Upper lobe of left lung (tissue), 6 donors: ENCODE data around the gene AP2S1. TPM values are rescaled to one million over a fixed set of nuclear protein-coding genes. Genes with fewer than 3 reads are reported as not detected.
"Not testable (repeated sequence)": the region's sequence is repeated elsewhere in the genome, so short reads cannot be mapped to it uniquely, and the experiment has no call there.

Experiments used
- ATAC-seq, 2 donors: fragments of 200-7000 bp; cut with Tn5 transposase; one replicate each; pipeline ENCODE4 v1.9.1; 2022; ENCODE audit warnings: mild to moderate bottlenecking in 2 of 2, moderate library complexity in 2 of 2; ENCODE audit not compliant: low FRiP score in 2 of 2
- DNase-seq, 2 donors: peaks; one replicate each; pipeline ENCODE4 v3.0.0-alpha.2; 2019 to 2020
- H3K27ac ChIP-seq, 4 donors: fragments of 200-600 bp; sonication (generic); one replicate each; pipeline ENCODE4 v1.5.1; 2016 to 2019
- H3K27me3 ChIP-seq, 4 donors: fragments of 200-600 bp; sonication (generic); one replicate each; pipeline ENCODE4 v1.5.1; 2017 to 2019
- H3K36me3 ChIP-seq, 4 donors: fragments of 200-600 bp; sonication (generic); one replicate each; pipeline ENCODE4 v1.5.1; 2016 to 2019
- H3K4me1 ChIP-seq, 4 donors: fragments of 200-600 bp; sonication (generic); one replicate each; pipeline ENCODE4 v1.5.1; 2018 to 2019
- H3K4me3 ChIP-seq, 4 donors: fragments of 200-600 bp; sonication (generic); one replicate each; pipeline ENCODE4 v1.5.1; 2017 to 2019; ENCODE audit warnings: mild to moderate bottlenecking in 2 of 4, moderate library complexity in 1 of 4
- H3K9me3 ChIP-seq, 4 donors: fragments of 200-600 bp; sonication (generic); one replicate each; pipeline ENCODE4 v1.5.1; 2018 to 2019
- EP300 ChIP-seq, 4 donors: sonication (generic); formaldehyde crosslinking; IDR thresholded peaks; one replicate each; pipeline ENCODE4 v1.5.1; 2017; ENCODE audit warnings: antibody characterized with exemption in 4 of 4, control low read depth in 2 of 4
- POLR2A ChIP-seq, 4 donors: fragments of 450-650 bp; IDR thresholded peaks; one replicate each; pipeline ENCODE4 v1.5.1; 2016 to 2017; ENCODE audit warnings: antibody characterized with exemption in 4 of 4, mild to moderate bottlenecking in 2 of 4
- POLR2AphosphoS5 ChIP-seq, 2 donors: sonication (generic); formaldehyde crosslinking; IDR thresholded peaks; one replicate each; pipeline ENCODE4 v1.5.1; 2017; ENCODE audit warnings: antibody characterized with exemption in 2 of 2
- WGBS, 2 donors: methylation state at CpG; one replicate each; pipeline ENCODE4 v1.1.5; 2017 to 2018; 5-methylcytosine and 5-hydroxymethylcytosine counted together
- total RNA-seq, 6 donors: library from RNA; depleted of rRNA in 4 of 6; stranded (reverse); fragments of >200 nt in 4 of 6; gene quantifications; one replicate each; pipeline versions ENCODE4 v1.1.0 to v1.2.1, GENCODE V29; 2016 to 2021
- TF ChIP-seq, protein P1 (sequence below), 6 experiments: fragments of 450-650 bp in 4 of 6; fragments of 200-600 bp in 2 of 6; sonication (generic) in 2 of 6; IDR thresholded peaks; one replicate each; pipeline ENCODE4 v1.5.1; 2016 to 2019; ENCODE audit warnings: antibody characterized with exemption in 6 of 6
- donor health status: DM: no; HTN: no; CAD: no; lungs with moderate emphysema.
- donor health status: DM: no; HTN: yes; CAD: no; lungs with severe emphysema.

AP2S1 gene
- total RNA-seq, 6 donors from 2014 or later: 59.7 to 149 (median 113) TPM

DNA sequence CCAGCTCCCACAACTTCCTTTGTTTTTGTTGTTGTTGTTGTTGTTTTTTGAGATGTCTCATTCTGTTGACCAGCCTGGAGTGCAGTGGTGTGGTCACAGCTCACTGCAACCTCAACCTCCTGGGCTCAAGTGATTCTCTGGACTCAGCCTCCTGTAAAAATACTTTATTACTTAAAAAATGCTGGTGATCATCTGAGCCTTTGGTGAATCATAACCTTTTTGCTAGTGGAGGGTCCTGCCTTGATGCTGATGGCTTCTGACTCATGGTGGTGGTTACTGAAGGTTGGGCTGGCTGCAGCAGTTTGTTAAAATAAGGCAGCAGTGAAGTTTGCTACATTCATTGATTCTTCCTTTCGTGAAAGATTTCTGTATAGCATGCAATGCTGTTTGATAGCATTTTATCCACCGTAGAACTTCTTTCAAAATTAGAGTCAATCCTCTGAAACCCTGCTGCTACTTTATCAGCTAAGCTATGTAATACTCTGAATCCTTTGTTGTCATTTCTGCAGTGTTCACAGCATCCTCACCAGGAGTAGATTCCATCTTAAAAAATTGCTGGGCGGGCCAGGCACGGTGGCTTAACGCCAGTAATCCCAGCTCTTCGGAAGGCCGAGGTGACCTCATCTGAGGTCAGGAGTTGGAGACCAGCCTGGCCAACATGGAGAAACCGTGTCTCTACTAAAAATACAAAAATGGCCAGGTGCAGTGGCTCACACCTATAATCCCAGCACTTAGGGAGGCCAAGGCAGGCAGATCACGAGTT is 28.1 kb upstream of the AP2S1 start:
- Histone ChIP-seq H3K36me3 (no peaks in the 10 kb centered on the region), H3K27ac (no peak overlapping the region), H3K9me3 (no peaks in the 10 kb centered on the region), H3K27me3 (no peaks in the 10 kb centered on the region), H3K4me1 (peaks cover 0 to 11% (median 6%) of the 10 kb centered on the region in 4 donors), H3K4me3 (no peak overlapping the region)
- 79 to 84% methylated on average over 9 of the region's 9 CpGs for WGBS, 2 donors
- TF ChIP-seq EP300 (IDR thresholded peaks at IDR 0.05) (no peak), POLR2AphosphoS5 (IDR thresholded peaks at IDR 0.05) (no peak), POLR2A (IDR thresholded peaks at IDR 0.05) (no peak)
- TF ChIP-seq, protein P1, sequence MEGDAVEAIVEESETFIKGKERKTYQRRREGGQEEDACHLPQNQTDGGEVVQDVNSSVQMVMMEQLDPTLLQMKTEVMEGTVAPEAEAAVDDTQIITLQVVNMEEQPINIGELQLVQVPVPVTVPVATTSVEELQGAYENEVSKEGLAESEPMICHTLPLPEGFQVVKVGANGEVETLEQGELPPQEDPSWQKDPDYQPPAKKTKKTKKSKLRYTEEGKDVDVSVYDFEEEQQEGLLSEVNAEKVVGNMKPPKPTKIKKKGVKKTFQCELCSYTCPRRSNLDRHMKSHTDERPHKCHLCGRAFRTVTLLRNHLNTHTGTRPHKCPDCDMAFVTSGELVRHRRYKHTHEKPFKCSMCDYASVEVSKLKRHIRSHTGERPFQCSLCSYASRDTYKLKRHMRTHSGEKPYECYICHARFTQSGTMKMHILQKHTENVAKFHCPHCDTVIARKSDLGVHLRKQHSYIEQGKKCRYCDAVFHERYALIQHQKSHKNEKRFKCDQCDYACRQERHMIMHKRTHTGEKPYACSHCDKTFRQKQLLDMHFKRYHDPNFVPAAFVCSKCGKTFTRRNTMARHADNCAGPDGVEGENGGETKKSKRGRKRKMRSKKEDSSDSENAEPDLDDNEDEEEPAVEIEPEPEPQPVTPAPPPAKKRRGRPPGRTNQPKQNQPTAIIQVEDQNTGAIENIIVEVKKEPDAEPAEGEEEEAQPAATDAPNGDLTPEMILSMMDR (IDR thresholded peaks at IDR 0.05): no peak
- no peak for DNase-seq
- ATAC-seq: peak in 1 of 2 donors; percentile 78

GRCh38 chr19:46875657-46876056 is 25.0 kb upstream of the AP2S1 start:
- WGBS, 2 donors: 94 to 95% methylated on average over 6 of the region's 6 CpGs
- no peaks in the 10 kb centered on the region for H3K9me3 ChIP-seq
- no peak for DNase-seq
- H3K27ac ChIP-seq: no peak overlapping the region
- no peak for ATAC-seq
- TF ChIP-seq POLR2AphosphoS5 (IDR thresholded peaks at IDR 0.05): no peak
- no peak for TF ChIP-seq POLR2A (IDR thresholded peaks at IDR 0.05)
- no peak for TF ChIP-seq EP300 (IDR thresholded peaks at IDR 0.05)
- TF ChIP-seq, protein P1 (IDR thresholded peaks at IDR 0.05): no peak
- H3K4me3 ChIP-seq: no peak overlapping the region
- no peaks in the 10 kb centered on the region for H3K36me3 ChIP-seq
- H3K27me3 ChIP-seq: no peaks in the 10 kb centered on the region
- H3K4me1 ChIP-seq: no peaks in the 10 kb centered on the region

DNA sequence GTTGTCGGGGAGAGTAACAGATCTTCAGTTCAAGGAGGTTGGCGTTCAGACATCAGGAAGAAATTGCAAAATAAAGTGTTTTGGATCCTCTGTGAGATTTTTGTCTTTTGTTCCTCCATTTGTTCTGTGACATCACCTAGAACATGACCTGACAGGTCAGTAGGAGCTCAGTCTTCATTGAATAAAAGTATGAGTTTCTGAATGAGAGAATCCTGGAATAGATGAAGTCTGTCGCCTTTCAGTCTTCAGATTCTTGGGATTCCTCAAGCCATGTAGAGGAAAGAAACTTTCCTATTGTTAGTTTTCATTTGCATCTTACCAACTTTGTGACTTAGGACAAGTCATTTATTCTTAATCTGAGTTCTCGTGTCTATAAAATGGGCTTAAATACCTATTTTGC is 24.6 kb upstream of the AP2S1 start:
- Histone ChIP-seq H3K4me3 (no peak overlapping the region), H3K27me3 (no peaks in the 10 kb centered on the region), H3K36me3 (no peaks in the 10 kb centered on the region), H3K9me3 (no peaks in the 10 kb centered on the region), H3K27ac (no peak overlapping the region), H3K4me1 (no peaks in the 10 kb centered on the region)
- TF ChIP-seq, protein P1 (IDR thresholded peaks at IDR 0.05): no peak
- no peak for TF ChIP-seq POLR2A (IDR thresholded peaks at IDR 0.05)
- no peak for TF ChIP-seq EP300 (IDR thresholded peaks at IDR 0.05)
- TF ChIP-seq POLR2AphosphoS5 (IDR thresholded peaks at IDR 0.05): no peak
- no peak for ATAC-seq
- WGBS, 2 donors: 77 to 92% methylated on average over 4 of the region's 4 CpGs
- DNase-seq: no peak

- 74 to 95% methylated on average over 4 of the region's 4 CpGs for WGBS, 2 donors
- TF ChIP-seq, protein P1 (IDR thresholded peaks at IDR 0.05): no peak
- H3K27ac ChIP-seq: no peak overlapping the region
These were observed 22.3 kb upstream of the AP2S1 start for GRCh38 chr19:46872967-46873366.

GRCh38 chr19:46871173-46871572 is 20.5 kb upstream of the AP2S1 start:
- peaks cover 20 to 26% (median 22%) of the 10 kb centered on the region in 4 donors for H3K4me1 ChIP-seq
- not testable (repeated sequence) for H3K9me3 ChIP-seq, H3K27ac ChIP-seq, H3K27me3 ChIP-seq, H3K36me3 ChIP-seq, DNase-seq, ATAC-seq, H3K4me3 ChIP-seq
- WGBS, 2 donors: 95 to 98% methylated on average over 5 of the region's 5 CpGs

More at GRCh38 chr19:46872967-46873366, 22.3 kb upstream of the AP2S1 start:
- no peak for DNase-seq
- no peaks in the 10 kb centered on the region for H3K9me3 ChIP-seq
- ATAC-seq: no peak
- peaks cover 4 to 8% (median 6%) of the 10 kb centered on the region in 4 donors for H3K4me1 ChIP-seq
- no peaks in the 10 kb centered on the region for H3K36me3 ChIP-seq
- H3K27me3 ChIP-seq: no peaks in the 10 kb centered on the region
- no peak overlapping the region for H3K4me3 ChIP-seq
